H1 (cell line): ENCODE data around the gene NDUFA3. TPM values are rescaled to one million over a fixed set of nuclear protein-coding genes. Genes with fewer than 3 reads are reported as not detected.

ENCODE experiments used
- CTCF ChIA-PET: fragments of 300-600 bp; sonication (Branson Sonifier 250); formaldehyde crosslinking; loops from one replicate; lab custom pipeline; 2021; ENCODE audit not compliant: partially characterized antibody; lab: Charles Lee
- POLR2A ChIA-PET: fragments of 300-600 bp; sonication (Branson Sonifier 250); formaldehyde crosslinking; loops from one replicate; lab custom pipeline; 2021; ENCODE audit warnings: inconsistent platforms; ENCODE audit not compliant: partially characterized antibody; lab: Charles Lee
- DNase-seq, 2 experiments: peaks; one replicate each; pipeline versions ENCODE4 v3.0.0 to v3.0.0-alpha.2; 2010 to 2022; ENCODE audit warnings: low spot score in 2 of 2, low read depth in 1 of 2, mixed read lengths in 1 of 2
- FAIRE-seq: peaks from 2 replicates; lab custom pipeline; 2011; peaks lifted over from hg19 to GRCh38; lab: Jason Lieb, UNC
- H2AFZ ChIP-seq: 2 replicates; pipeline ENCODE4 v1.8.1; 2012; ENCODE audit warnings: low read length, inconsistent platforms
- H2AK5ac ChIP-seq: 2 replicates; pipeline ENCODE4 v1.6.1; 2013; ENCODE audit warnings: low read depth, low read length
- H2BK120ac ChIP-seq: replicated peaks from 2 replicates; pipeline ENCODE3; 2013; ENCODE audit warnings: low read depth, low read length, inconsistent platforms
- H2BK12ac ChIP-seq: 2 replicates; pipeline ENCODE4 v1.6.1; 2013; ENCODE audit warnings: low read depth, low read length
- H2BK15ac ChIP-seq: 2 replicates; pipeline ENCODE4 v1.6.1; 2013; ENCODE audit warnings: low read length
- H2BK20ac ChIP-seq: 2 replicates; pipeline ENCODE4 v1.6.1; 2013; ENCODE audit warnings: low read length
- H2BK5ac ChIP-seq: 2 replicates; pipeline ENCODE4 v1.6.1; 2013; ENCODE audit warnings: low read depth, low read length
- H3K14ac ChIP-seq: 2 replicates; pipeline ENCODE4 v1.6.1; 2013; ENCODE audit warnings: inconsistent platforms; ENCODE audit not compliant: insufficient read length
- H3K18ac ChIP-seq: 2 replicates; pipeline ENCODE4 v1.6.1; 2013; ENCODE audit warnings: low read length; ENCODE audit errors: extremely low read depth
- H3K23ac ChIP-seq: 2 replicates; pipeline ENCODE4 v1.6.1; 2013; ENCODE audit warnings: inconsistent platforms; ENCODE audit not compliant: insufficient read length
- H3K23me2 ChIP-seq: 2 replicates; pipeline ENCODE4 v1.6.1; 2013; ENCODE audit warnings: low read depth, low read length
- H3K27ac ChIP-seq: 2 replicates; pipeline ENCODE4 v1.6.1; 2011; ENCODE audit warnings: low read depth, low read length, inconsistent platforms
- H3K27me3 ChIP-seq, 4 experiments: replicated peaks in 1 of 4; 1 replicate in 1 of 4; 2 replicates in 3 of 4; pipeline versions ENCODE4 v1.6.1 to v1.8.1; 2011 to 2013; ENCODE audit warnings: low read length in 3 of 4, mild to moderate bottlenecking in 3 of 4, inconsistent platforms in 2 of 4, mixed read lengths in 2 of 4, moderate library complexity in 1 of 4; ENCODE audit not compliant: control insufficient read depth in 3 of 4, insufficient read depth in 3 of 4; ENCODE audit errors: extremely low read depth in 1 of 4
- H3K36me3 ChIP-seq, 4 experiments: 2 replicates each; pipeline versions ENCODE4 v1.6.1 to v1.8.1; 2011 to 2013; ENCODE audit warnings: mild to moderate bottlenecking in 4 of 4, low read length in 3 of 4, moderate library complexity in 2 of 4, control low read depth in 1 of 4, inconsistent platforms in 1 of 4; ENCODE audit not compliant: insufficient read depth in 4 of 4, control insufficient read depth in 2 of 4
- H3K4ac ChIP-seq: replicated peaks from 2 replicates; pipeline ENCODE3; 2013; ENCODE audit warnings: low read length, low read depth, mixed read lengths, inconsistent platforms; ENCODE audit not compliant: insufficient read length
- H3K4me1 ChIP-seq, 4 experiments: replicated peaks in 1 of 4; 1 replicate in 1 of 4; 2 replicates in 3 of 4; pipeline versions ENCODE4 v1.6.1 to v1.8.1; 2011 to 2013; ENCODE audit warnings: low read length in 3 of 4, inconsistent platforms in 2 of 4, mixed read lengths in 1 of 4; ENCODE audit not compliant: insufficient read depth in 4 of 4, control insufficient read depth in 3 of 4
- H3K4me2 ChIP-seq, 2 experiments: 2 replicates each; pipeline versions ENCODE4 v1.6.1 to v1.8.1; 2011 to 2013; ENCODE audit warnings: low read depth in 2 of 2, low read length in 2 of 2, control low read depth in 1 of 2, inconsistent platforms in 1 of 2, mild to moderate bottlenecking in 1 of 2; ENCODE audit not compliant: insufficient read depth in 1 of 2
- H3K4me3 ChIP-seq, 4 experiments: fragments of 200-600, 300-600 bp in 1 of 4; sonication (generic), shearing (Covaris generic), sonication (Bioruptor Twin) in 1 of 4; 2 replicates each; pipeline versions ENCODE4 v1.5.1 to v1.8.1; 2011 to 2016; ENCODE audit warnings: low read length in 4 of 4, low read depth in 3 of 4, control low read depth in 2 of 4, inconsistent platforms in 2 of 4, mild to moderate bottlenecking in 2 of 4, mixed read lengths in 1 of 4, moderate library complexity in 1 of 4; ENCODE audit not compliant: insufficient read depth in 2 of 4; ENCODE audit errors: extremely low read depth in 1 of 4
- H3K56ac ChIP-seq: replicated peaks from 2 replicates; pipeline ENCODE3; 2013; ENCODE audit warnings: low read depth, mild to moderate bottlenecking, mixed read lengths, low read length, inconsistent platforms; ENCODE audit not compliant: insufficient read length
- H3K79me1 ChIP-seq: 2 replicates; pipeline ENCODE4 v1.6.1; 2013; ENCODE audit warnings: low read depth, low read length, control low read depth
- H3K79me2 ChIP-seq, 2 experiments: 2 replicates each; pipeline versions ENCODE4 v1.6.1 to v1.8.1; 2012 to 2013; ENCODE audit warnings: low read length in 2 of 2, mild to moderate bottlenecking in 2 of 2, inconsistent platforms in 1 of 2; ENCODE audit not compliant: insufficient read depth in 2 of 2, control insufficient read depth in 1 of 2
- H3K9ac ChIP-seq, 4 experiments: replicated peaks in 1 of 4; 1 replicate in 1 of 4; 2 replicates in 3 of 4; pipeline versions ENCODE4 v1.6.1 to v1.8.1; 2011 to 2013; ENCODE audit warnings: low read depth in 3 of 4, low read length in 3 of 4, control low read depth in 2 of 4, mild to moderate bottlenecking in 2 of 4, moderate library complexity in 2 of 4, inconsistent platforms in 1 of 4; ENCODE audit errors: extremely low read depth in 1 of 4
- H3K9me3 ChIP-seq, 2 experiments: 2 replicates each; pipeline versions ENCODE4 v1.6.1 to v1.8.1; 2012 to 2013; ENCODE audit warnings: mild to moderate bottlenecking in 2 of 2, moderate library complexity in 2 of 2, control low read depth in 1 of 2, inconsistent platforms in 1 of 2, low read depth in 1 of 2, low read length in 1 of 2, mixed read lengths in 1 of 2; ENCODE audit not compliant: insufficient read depth in 2 of 2
- H4K20me1 ChIP-seq, 2 experiments: replicated peaks in 1 of 2; 2 replicates each; pipeline versions ENCODE3 to v1.8.1; 2011 to 2013; ENCODE audit warnings: inconsistent platforms in 2 of 2, low read length in 2 of 2, mild to moderate bottlenecking in 1 of 2; ENCODE audit not compliant: insufficient read depth in 2 of 2, control insufficient read depth in 1 of 2
- H4K5ac ChIP-seq: 2 replicates; pipeline ENCODE4 v1.6.1; 2013; ENCODE audit warnings: low read length, low read depth, mixed read lengths, inconsistent platforms; ENCODE audit not compliant: insufficient read length
- H4K8ac ChIP-seq: 2 replicates; pipeline ENCODE4 v1.8.0; 2013; ENCODE audit warnings: mild to moderate bottlenecking, moderate library complexity, low read length, inconsistent platforms; ENCODE audit not compliant: insufficient read depth; ENCODE audit errors: extremely low read depth
- H4K91ac ChIP-seq: replicated peaks from 2 replicates; pipeline ENCODE3; 2013; ENCODE audit warnings: low read length, mixed read lengths, inconsistent platforms; ENCODE audit not compliant: insufficient read length
- ASH2L ChIP-seq: fragments of 200-600, 300-600 bp; sonication (generic); IDR thresholded peaks from one replicate; pipeline ENCODE4 v1.7.1; 2017; ENCODE audit warnings: low read length
- ATF2 ChIP-seq: IDR thresholded peaks from 2 replicates; pipeline ENCODE4 v1.6.1; 2012; ENCODE audit warnings: low read length, inconsistent platforms
- CBX8 ChIP-seq: fragments of 300-800, 300-1000 bp; sonication (generic); IDR thresholded peaks from 2 replicates; pipeline ENCODE4 v1.7.1; 2016; ENCODE audit warnings: low read depth, low read length, borderline replicate concordance
- CREB1 ChIP-seq: IDR thresholded peaks from 2 replicates; pipeline ENCODE4 v1.6.1; 2012; ENCODE audit warnings: inconsistent platforms
- HDAC6 ChIP-seq: IDR thresholded peaks from one replicate; pipeline ENCODE4 v1.7.1; 2012; ENCODE audit warnings: low read depth, mild to moderate bottlenecking, inconsistent platforms, low read length, moderate library complexity
- NRF1 ChIP-seq: IDR thresholded peaks from 2 replicates; pipeline ENCODE4 v1.6.1; 2011; ENCODE audit warnings: mild to moderate bottlenecking, low read depth, low read length, improper control_type of control experiment
- POLR2AphosphoS5 ChIP-seq: IDR thresholded peaks from 2 replicates; pipeline ENCODE4 v1.6.1; 2011; ENCODE audit warnings: low read depth, low read length
- TEAD4 ChIP-seq: IDR thresholded peaks from 2 replicates; pipeline ENCODE4 v1.6.1; 2012; ENCODE audit warnings: low read depth, low read length, inconsistent platforms, mixed read lengths
- WGBS, 2 experiments: shearing (Covaris generic) in 1 of 2; methylation state at CpG; one replicate each; pipeline versions ENCODE4 v1.1.6 to v1.1.7; 2013 to 2015; ENCODE audit warnings: low lambda C conversion rate in 2 of 2, mixed read lengths in 2 of 2, inconsistent platforms in 1 of 2, low coverage in 1 of 2, missing lambda C conversion rate in 1 of 2; ENCODE audit not compliant: insufficient replicate concordance in 2 of 2, insufficient coverage in 1 of 2, insufficient read length in 1 of 2; ENCODE audit errors: extremely low coverage in 1 of 2, missing lambda C conversion rate in 1 of 2; 5-methylcytosine and 5-hydroxymethylcytosine counted together
- polyA plus RNA-seq, 7 experiments: library from polyadenylated mRNA; depleted of rRNA in 3 of 7; stranded (reverse) in 5 of 7; unstranded in 2 of 7; fragments of >200 nt in 5 of 7; fragments of 200-250 nt in 2 of 7; gene quantifications; 1 replicate in 5 of 7; 2 replicates in 1 of 7; 4 replicates in 1 of 7; pipeline versions ENCODE4 v1.2.1 to v1.2.3, GENCODE V29; 2011 to 2013; ENCODE audit warnings: missing spikeins in 2 of 7, mixed read lengths in 2 of 7
- total RNA-seq: library from RNA; stranded (reverse); fragmentation: NEBNext Ultra II Directional; extraction: Animal tissue kit (Norgen Biotek cat#: 25700); gene quantifications from 2 replicates; pipeline ENCODE4 v1.2.1, GENCODE V29; 2021

The NDUFA3 gene
- total and polyA plus RNA-seq, 2 of the 8 experiments (the other 6 are each of a cell fraction or from before 2014, with no cell fraction given) = 175 to 208 TPM

- FAIRE-seq (no peak), DNase-seq (no peak)
- H2AK5ac ChIP-seq = no peak overlapping the region
- H3K18ac ChIP-seq = no peak overlapping the region
- no peak overlapping the region for H2BK5ac ChIP-seq
- no peaks in the 10 kb centered on the region for H3K79me2 ChIP-seq
- H3K23ac ChIP-seq = no peak overlapping the region
- H3K56ac ChIP-seq = no peak overlapping the region
- H4K5ac ChIP-seq = no peak overlapping the region
- H3K9me3 ChIP-seq = no peaks in the 10 kb centered on the region
- H4K20me1 ChIP-seq = peaks cover 11 to 28% of the 10 kb centered on the region in 2 experiments
- no peak overlapping the region for H2BK12ac ChIP-seq
- no peak overlapping the region for H2BK15ac ChIP-seq
- no peak overlapping the region for H3K4ac ChIP-seq
- H2AFZ ChIP-seq = no peak overlapping the region
- H3K4me1 ChIP-seq = no peaks in the 10 kb centered on the region
- TF ChIP-seq ASH2L (no peak), CREB1 (no peak), CBX8 (no peak), TEAD4 (no peak), ATF2 (no peak), NRF1 (no peak), POLR2AphosphoS5 (no peak), HDAC6 (no peak)
- no peak overlapping the region for H3K27ac ChIP-seq
- H4K8ac ChIP-seq = no peak overlapping the region; the same call in 1 of the 2 replicates
- WGBS, 2 experiments = 95% methylated on average over 20 of the region's 23 CpGs; no CpG with 5 or more reads in 1 of the 2 experiments
- no peak overlapping the region for H2BK20ac ChIP-seq
- no peak overlapping the region for H3K9ac ChIP-seq
- H3K14ac ChIP-seq = no peak overlapping the region
- H3K4me3 ChIP-seq = no peak overlapping the region
- H3K79me1 ChIP-seq = no peaks in the 10 kb centered on the region; the same call in 1 of the 2 replicates
- no peak overlapping the region for H3K4me2 ChIP-seq
- H3K27me3 ChIP-seq = no peaks in the 10 kb centered on the region
- CTCF ChIA-PET = no interaction called here
- POLR2A ChIA-PET = interaction anchor here (0.8 to 14.8 kb wide), 7 partner anchors 13 to 57 kb away, joined by 3 to 348 read pairs (median 4); partner anchors contain the start of genes CNOT3 and TSEN34
- no peak overlapping the region for H2BK120ac ChIP-seq
- no peak overlapping the region for H4K91ac ChIP-seq
- peaks cover 42 to 87% (median 78%) of the 10 kb centered on the region in 4 experiments for H3K36me3 ChIP-seq
- H3K23me2 ChIP-seq = no peaks in the 10 kb centered on the region
These were observed 48.8 kb downstream of the NDUFA3 start for GRCh38 chr19:54151362-54152035.
